Activated CD4-positive, alpha-beta T cell treated with anti-CD3 and anti-CD28 coated beads, Interleukin-2, amount 50 U/mL, for 4 hours (primary cell): ENCODE results near the gene BTG3.

ENCODE experiments used
- DNase-seq, 2 experiments: peaks; one replicate each; pipeline ENCODE4 v3.0.0-alpha.2; 2020

BTG3 gene, protein sequence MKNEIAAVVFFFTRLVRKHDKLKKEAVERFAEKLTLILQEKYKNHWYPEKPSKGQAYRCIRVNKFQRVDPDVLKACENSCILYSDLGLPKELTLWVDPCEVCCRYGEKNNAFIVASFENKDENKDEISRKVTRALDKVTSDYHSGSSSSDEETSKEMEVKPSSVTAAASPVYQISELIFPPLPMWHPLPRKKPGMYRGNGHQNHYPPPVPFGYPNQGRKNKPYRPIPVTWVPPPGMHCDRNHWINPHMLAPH

DNA sequence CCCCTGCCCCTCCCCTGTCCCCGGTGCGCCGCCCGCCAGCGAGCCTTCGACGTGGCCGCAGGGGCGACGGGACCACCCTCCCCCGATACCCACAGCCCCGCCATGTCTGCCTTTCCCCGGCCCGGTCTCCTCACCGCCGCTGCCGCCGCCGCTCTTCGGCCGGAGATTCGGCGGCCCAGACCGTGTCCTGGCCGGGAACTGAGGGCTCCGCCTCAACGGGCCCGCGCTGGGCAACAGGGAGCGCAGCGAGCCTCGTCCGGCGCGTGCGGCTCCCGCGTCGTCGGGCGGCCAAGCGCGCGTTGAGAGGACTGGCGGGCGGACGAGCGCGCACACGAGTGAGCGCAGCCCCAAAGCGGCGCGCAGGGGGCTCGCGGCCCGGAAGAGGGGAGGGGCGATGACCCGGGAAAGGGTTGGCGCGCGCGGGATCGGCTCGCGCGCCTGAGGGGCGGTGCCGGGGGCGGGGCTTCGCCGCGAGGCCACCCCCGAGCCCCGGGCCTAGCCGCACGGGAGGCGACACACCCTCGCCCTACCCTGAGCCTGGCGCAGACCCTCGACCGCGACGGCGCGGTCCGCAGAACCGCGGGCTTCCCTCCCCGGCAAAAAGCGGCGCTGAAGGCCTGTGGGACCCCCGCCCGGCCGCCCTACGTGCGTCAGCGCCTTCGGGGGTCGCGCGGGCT, at the start of gene BTG3:
Gene BTG3 (minus strand): TSS at position 337 of the 677 bp plus-strand sequence. CDS start 3,757 bp downstream, outside the sequence.
- peak; percentile 73 to 77 for DNase-seq

DNA sequence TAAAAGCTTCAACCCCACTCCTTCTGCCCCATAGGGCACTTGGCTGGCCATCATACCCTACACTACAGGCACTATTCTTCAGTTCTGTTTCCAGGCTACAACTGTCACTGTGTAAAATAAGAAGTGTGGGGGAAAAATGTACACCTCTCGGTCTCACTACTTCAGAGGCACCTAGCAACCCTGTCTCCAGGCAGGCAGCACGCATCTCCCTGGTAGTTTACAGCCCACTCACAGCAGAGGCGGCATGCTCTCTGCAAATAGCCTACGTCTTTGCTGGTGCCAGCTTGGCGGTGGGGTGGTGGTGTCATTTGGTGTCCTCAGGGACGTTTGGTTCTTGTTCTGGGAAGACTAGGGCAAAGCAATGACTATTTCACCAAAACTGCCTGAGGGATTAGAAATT, 48.2 kb upstream of the BTG3 start:
- no peak for DNase-seq

DNA sequence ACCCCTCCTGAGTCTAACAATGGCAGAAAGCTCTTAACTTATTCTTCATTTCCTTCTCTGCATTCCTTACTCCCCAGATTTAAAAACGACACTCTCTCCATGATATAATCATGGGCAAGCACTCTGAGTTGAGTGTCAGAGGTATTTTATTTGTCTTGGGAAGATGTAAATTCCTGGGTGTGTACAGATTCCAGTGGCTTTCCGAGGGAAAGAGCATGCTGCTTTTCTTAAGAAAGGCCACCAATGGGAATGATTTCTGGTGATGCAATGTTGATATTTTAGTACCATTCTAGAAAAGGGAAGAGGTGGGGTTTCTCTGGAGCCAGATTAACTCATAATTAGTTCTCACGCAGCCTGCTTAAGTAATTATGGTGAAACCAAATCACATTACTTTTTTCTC, 47.8 kb upstream of the BTG3 start:
- no peak for DNase-seq

DNA sequence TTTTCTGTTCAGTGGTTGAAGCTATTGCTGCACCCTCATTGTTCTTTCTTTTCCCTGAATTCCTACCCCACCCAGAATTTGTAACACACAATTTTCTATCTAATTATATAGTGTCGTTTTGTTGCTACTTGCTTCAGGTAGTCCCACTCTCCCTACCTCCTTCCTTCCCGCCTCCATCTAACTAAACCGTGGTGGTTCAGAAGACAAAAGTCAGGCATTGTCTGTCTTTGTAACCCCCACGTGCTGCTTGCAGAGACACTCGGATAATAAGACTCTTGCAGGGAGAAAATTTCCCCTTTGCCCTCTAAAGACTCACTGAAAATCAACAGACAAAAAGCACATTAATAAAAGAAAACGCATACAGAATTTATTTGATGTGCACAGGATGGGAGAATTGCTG, 46.2 kb upstream of the BTG3 start:
- no peak for DNase-seq

DNA sequence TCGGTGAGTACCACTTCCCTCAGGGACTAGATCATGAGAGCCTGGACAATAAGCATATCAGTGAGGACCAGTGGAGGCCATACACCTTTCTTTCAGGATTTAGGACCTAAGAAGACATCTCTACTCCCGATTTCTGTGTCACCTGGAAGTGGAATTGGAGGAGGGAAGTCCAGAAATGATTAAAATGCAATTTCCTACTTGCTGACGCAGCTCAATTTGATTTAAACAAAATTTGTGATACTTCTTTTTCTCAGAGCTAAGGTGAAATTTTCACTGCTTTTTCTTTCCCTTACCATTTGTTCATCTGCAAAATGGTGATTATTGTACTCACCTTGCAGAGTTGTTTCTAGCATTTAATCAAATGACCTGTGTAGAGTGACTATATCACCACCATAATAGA, 38.8 kb upstream of the BTG3 start:
- DNase-seq, result no peak

DNA sequence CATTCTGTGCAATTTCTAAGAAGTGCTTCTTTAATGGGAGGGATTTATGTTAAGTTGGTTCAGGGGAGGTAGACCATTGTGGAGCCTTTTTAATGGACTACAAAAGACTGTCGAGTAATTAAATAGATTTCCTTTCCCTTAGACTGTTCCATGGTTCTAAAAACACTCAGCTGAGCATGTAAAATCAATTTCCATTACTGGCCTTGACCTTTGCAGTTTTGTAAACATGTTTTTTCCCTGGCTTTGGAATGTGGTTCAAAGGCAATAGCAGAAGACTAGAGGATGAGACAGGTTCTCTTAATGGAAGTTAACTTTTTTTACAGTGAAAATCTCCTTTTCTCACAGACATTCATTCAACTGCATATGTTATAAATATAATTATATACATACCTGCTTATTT, 37.6 kb upstream of the BTG3 start:
- DNase-seq, result no peak

DNA sequence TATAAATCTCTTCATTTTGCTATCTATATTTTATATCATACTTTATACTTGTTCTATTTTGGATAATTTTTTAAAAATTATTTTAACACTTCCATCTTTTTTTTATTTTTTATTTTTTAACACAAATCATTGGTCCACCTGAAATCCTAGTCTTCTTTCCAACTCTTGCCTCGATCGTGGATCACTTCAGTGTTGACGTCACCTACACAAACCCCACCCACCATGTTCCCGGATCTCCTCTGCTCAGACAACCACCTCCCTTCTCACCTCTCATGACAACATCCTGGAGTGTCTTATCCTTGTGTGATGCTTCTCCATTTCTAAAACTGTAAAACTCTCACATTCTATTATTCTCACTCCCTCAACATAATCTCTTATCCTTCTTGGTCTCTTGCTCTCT, 34.1 kb upstream of the BTG3 start:
- DNase-seq, result no peak

DNA sequence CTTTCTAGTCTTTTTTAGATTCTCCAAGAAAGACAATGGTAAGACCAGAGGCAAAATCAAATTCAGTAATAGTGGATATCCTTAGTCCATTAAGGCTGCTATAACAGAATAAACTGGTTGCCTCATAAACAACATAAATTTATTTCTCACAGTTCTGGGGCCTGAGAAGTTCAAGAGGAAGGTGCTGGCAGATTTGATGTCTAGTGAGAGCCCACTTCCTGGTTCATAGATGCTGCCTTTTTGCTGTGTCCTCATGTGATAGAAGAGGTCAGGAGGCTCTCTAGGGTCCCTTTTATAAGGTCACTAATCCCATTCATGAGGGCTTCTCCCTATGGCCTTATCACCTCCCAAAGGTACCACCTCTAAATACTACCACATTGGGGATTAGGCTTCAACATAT, 31.5 kb upstream of the BTG3 start:
- no peak for DNase-seq

DNA sequence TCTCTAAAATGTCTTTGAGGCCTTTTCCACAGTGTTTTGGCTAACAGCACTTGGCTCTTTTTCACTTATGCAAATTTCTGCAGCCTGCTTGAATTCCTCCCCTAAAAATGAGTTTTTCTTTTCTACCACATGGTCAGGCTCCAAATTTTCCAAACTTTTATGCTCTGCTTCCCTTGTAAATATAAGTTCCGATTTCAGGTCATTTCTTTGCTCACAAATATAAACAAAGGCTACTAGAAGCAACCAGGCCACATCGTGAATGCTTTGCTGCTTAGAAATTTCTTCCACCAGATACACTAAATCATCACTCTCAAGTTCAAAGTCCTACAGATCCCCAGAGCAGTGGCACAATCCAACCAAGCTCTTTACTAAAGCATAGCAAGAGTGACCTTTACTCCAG, 28.1 kb upstream of the BTG3 start:
- DNase-seq, result no peak

DNA sequence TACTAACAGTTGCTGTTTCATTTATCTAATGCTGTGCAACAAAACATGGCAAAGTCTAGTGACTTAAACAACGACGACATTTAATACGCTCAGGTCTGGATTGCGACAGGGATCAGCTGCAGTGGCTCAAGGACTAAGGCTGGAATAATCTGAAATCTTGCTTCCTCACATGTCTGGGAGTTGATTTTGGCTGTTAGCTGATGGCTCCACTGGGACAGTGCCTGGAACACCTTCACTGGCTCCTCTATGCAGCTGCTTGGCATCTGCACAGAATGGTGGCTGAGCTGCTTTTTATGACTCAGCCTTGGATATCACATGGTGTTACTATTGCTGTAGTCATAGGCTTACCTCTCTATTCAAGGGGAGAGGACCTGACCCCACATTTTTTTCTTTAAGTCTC, 24.0 kb upstream of the BTG3 start:
- DNase-seq, result no peak

DNA sequence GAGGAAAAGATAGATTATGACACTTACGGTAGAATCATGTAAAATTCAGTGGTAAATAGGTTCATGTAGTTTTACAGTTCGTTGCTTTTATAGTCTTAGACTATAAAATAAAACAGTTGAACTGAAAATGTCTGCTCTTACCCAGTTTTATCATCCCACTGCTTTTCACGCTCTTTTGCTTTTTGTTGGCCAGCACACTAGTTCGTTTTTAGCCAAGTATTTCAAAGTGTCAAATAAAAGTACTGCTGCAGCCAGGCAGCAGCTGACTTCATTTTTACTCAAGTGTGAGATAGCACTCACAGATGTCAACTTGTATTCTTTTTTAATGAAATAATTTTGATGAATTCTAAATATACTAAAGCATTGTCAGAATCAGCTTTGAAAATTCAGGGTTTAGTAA, 18.5 kb upstream of the BTG3 start:
- no peak for DNase-seq

DNA sequence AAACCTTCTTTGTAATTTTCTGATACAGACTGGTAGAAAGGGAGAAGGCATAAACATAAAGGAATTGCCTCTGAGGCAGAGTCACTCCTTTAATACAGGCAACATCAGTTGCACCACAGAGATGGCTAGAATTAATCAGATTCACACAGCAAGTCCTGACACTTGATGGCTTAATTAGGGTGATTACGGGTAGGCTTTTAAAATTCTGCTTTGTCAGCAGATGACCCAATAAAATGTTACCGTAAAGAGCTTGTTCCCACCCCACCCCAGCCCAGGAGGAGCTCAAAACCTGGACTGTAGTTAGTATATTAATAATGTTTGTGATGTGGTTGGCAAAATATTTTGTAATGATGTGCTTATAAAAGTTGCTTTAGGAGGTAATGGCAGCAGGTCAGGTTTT, 9.3 kb upstream of the BTG3 start:
- DNase-seq, result no peak

DNA sequence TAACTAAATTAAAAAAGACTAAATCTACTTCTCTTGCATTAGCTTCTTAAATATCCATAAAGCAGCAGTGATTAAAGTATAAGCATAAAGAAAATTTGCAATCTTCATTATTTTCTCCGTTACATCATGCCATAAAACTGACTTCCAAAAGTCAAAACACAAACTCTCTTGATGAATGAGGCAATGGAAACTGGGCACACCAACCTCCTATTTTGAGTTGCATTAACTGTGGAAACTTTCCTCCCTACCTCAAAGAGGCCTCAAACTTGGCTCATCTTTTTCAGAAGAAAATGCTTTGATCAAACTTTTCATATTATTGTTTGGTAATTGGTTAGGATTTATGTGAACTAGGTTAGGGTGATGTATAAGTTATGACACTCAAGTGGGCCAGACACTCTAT, 4.1 kb upstream of the BTG3 start:
- DNase-seq, result no peak

DNA sequence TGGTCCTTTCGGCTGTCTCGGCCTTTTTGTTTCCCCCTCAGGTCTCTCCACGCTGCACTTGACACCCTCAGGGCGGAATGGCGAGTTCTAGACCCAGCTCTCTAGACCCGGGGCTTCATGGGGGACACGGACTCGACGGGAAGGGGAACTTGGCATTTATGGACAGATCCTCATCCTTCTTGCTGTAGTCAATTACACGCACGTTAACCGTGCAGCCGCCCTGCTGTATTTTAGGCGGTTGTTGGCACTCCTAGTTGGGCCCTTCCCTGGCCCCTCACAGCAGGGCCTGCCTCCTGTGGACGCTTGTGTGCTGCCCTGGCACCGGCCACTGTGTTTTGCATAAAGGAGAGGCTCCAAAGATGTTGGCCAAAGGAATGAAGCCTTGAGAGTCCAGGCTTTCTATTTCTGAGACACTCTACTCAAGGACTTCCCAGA, 558 bp upstream of the BTG3 start:
- peak in 1 of 2 experiments; percentile 4 for DNase-seq

DNA sequence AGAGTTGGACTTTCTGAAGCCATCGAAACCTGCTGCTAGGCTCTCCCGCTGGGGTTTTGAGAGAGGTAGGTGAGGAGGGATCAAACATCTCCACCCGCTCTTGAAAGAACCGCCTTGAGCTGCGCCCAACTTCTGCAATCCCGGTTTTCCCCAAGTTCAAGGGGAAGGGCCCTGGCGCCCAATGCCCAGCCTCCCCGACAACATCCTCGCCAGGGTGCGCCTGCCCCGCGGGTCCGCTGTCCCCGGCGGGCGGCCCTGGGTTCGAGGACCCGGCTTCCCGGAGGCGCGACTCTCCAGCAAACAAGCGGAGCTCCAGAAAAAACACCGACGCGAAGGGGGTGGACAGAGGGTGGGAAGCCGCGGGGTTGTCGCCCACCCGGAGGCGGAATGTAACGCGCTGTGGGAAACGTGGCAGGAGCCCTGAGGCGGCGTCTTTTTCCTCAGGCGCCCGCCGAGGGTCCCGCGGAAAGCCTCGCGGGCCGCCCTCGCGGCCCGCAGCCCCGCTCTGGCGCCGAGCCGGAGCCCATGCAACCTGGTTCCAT, 607 bp downstream of the BTG3 start:
- DNase-seq, result peak; percentile 8 to 9

DNA sequence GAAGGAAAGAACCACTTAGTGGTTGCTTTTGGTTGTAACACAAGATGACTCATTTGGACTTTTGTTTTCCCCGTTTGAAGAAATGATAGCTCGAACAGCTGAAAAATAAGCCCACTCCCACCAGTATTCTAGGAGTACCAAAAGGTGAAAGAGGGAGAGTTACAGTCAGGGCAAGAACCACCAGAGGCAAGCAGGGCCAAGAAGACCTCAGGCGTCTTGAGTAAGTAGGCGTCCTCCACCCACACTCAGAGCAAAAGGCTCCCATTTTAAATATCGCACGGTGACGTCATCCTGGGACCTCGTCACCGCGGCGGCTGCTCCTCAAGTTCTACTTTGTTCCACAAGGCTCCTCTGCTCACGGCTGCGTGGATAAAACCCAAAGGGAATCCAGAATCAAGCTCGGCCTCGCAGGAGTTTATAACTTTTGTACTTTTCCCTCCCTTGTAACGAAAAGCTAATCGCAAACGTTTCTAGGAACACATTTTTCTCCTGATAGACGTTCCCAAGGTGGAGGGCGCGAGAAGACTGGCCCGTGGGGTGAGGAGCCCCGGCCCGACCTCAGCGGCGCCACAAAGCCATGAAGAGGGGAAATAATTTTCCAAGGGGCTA, 1.2 kb downstream of the BTG3 start:
- peak; percentile 79 to 83 for DNase-seq

DNA sequence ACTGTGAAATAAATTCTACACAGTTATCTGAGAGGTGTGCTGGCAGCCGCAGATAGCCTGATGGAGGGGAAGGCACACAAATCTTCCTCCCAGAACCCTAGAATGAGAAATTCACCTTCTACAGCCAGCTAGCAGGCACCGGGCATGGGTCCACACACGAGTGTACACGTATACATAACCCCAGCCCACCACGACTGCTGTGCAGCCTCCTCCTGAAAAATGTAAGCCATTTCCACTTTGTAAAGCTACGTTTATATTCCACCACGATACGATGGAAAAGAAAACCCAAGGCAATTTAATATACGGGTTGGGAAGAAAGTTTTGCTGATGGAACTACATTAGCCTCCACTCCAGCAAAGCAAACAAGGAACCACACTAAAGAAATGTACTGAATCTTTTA, 1.8 kb downstream of the BTG3 start:
- no peak for DNase-seq

DNA sequence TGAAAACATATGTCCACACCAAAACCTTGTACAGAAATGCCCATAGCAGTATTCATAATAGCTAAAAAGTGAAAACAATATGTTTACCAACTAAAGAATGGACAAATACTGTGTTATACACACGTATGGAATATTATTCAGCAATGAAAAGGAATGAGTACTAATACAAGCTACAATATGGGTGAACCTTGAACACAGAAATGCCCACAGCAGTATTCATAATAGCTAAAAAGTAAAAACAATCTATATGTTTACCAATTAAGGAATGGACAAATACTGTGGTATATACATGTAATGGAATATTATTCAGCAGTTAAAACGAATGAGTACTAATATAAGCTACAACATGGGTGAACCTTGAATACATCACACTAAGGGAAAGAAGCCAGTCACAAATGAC, 3.0 kb downstream of the BTG3 start:
- no peak for DNase-seq

DNA sequence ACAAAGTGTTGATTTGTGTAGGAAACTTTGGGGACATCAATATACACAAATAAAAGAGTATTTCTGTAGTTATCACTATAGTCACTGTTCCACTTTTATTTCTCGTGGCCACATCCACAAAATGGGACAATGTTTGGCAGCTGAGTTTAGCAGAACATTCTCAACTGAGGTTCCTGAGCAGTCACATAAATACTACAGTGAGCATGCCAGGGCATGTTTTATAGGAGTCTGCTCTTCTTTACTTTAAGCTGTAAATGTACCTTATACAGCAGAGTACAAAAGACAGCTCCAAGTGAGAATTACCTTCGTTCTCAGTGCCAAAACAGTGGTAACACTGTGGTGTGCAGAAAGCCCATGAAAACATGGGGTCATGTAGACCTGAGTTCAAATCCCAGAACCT, 5.0 kb downstream of the BTG3 start:
- DNase-seq, result no peak

DNA sequence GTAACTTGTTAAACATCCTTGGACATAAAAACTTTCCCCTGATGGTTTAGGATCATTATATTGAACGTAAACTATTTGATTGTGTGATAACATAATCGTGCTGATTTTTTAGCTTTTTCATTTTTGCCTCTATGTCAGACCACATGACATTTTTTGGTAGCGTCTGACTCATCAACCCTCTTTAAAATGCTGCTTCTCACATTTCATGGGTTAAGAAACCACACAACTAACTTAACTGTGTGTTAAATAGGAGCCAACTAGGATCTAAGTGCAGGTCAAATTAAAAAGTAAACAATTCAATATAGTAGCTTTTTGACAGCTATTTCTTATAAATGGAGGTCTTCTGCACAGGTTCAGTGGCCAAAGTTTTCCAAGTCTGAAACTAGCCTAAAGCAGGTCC, 9.8 kb downstream of the BTG3 start:
- DNase-seq, result no peak

DNA sequence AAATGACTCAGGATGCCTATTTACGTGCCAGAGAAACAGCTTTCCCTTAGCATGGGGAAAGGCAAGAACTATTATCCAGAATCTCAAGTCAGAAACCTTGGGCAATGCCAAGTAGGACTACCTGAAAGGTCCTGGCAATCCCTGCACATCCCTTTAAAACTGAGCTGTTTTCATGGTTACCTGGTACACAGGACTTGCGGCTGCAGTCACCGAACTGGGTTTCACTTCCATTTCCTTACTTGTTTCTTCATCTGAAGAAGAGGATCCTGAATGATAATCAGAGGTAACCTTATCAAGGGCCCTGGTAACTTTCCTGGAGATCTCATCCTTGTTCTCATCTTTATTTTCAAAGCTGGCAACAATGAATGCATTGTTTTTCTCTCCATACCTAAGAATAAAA, 14.3 kb downstream of the BTG3 start:
- no peak for DNase-seq

DNA sequence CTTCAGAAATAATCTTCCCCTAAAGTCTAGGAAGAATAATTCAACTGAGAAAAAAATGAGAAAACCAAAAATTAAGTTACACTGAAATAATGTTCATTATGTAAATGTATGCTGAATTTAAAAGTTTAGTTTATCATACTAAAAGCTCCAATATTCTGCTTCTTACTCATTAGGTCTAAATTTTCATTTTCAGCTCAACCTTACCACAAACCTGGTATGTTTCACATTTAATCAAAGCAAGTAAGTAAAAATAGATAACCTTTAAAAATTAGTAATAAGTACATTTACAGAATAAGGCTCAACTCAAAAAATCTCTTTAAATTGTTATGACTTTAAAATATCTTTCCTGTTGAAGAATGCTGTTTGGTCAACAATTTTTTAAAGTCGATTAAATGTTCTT, 15.0 kb downstream of the BTG3 start:
- DNase-seq, result no peak

DNA sequence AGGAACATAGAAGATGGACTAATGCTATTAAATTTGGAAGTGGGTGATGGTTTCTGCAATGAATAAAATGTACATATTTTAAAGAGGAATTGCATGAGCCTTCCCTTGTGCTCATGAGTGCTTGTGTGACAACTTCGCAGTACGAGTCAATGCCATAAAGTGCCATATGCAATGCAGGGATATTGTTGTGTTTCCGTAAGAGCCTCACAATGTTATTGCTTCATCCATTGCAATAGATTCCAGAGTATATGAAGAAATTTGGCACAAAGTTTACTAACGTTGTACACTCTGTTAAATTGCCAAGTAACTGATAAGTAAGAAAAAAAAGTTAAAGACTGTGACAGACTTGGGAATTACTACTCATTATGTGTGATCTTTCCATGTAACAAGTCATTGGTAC, 22.3 kb downstream of the BTG3 start:
- DNase-seq, result no peak

DNA sequence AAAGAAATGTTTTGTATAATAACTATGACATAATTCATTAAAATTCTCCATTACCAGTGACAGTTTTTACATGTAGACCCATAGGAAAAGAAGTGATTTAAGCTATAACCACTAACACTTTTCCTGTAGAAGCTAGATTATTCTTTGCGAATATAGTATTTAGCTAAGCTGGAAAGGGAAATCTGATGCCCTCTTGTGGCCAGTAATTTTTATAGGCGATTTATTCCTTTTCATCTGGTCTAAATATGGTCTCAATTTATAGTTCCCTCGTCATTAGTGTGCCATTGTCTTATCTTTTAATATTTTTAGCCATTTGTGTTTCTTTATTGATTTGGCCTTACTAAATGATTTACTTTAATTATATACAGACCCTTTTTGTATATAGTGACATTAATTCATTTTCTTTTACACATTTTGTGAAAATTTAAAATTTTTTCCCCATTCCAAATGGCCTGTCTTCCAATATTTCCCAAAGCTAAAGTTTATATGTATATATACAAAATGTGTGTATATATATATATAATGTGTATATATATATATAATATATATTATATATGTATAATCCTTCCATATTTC, 26.7 kb downstream of the BTG3 start:
- no peak for DNase-seq
